Peyer's patch (tissue), 4 donors: ENCODE data around the gene ZNF32. TPM values are rescaled to one million over a fixed set of nuclear protein-coding genes. Genes with fewer than 3 reads are reported as not detected.

Experiments
- DNase-seq, 3 donors: peaks; one replicate each; pipeline ENCODE4 v3.0.0-alpha.2; 2017 to 2019
- H3K27ac ChIP-seq, 4 donors: fragments of 200-600 bp; sonication (generic); one replicate each; pipeline ENCODE4 v1.5.1; 2016 to 2019
- H3K27me3 ChIP-seq, 2 donors: fragments of 200-600 bp; sonication (generic); one replicate each; pipeline ENCODE4 v1.5.1; 2019
- H3K36me3 ChIP-seq, 3 donors: fragments of 200-600 bp; sonication (generic); one replicate each; pipeline ENCODE4 v1.5.1; 2016 to 2019
- H3K4me1 ChIP-seq, 4 donors: fragments of 200-600 bp; sonication (generic); one replicate each; pipeline ENCODE4 v1.5.1; 2016 to 2019
- H3K4me3 ChIP-seq, 4 donors: fragments of 200-600 bp; sonication (generic); 1 replicate in 3 of 4; 2 replicates in 1 of 4; pipeline ENCODE4 v1.5.1; 2016 to 2019; ENCODE audit warnings: mild to moderate bottlenecking in 1 of 4
- H3K9me3 ChIP-seq, 4 donors: fragments of 200-600 bp; sonication (generic); one replicate each; pipeline ENCODE4 v1.5.1; 2016 to 2019; ENCODE audit warnings: mild to moderate bottlenecking in 1 of 4
- CTCF ChIP-seq, 6 experiments: fragments of 450-650 bp in 4 of 6; fragments of 200-600 bp in 2 of 6; sonication (generic) in 1 of 6; IDR thresholded peaks; one replicate each; pipeline ENCODE4 v1.5.1; 2017 to 2019; ENCODE audit warnings: antibody characterized with exemption in 6 of 6, mild to moderate bottlenecking in 3 of 6, moderate library complexity in 1 of 6
- POLR2A ChIP-seq, 2 donors: fragments of 450-650 bp; IDR thresholded peaks; one replicate each; pipeline ENCODE4 v1.5.1; 2017; ENCODE audit warnings: antibody characterized with exemption in 2 of 2, mild to moderate bottlenecking in 2 of 2, moderate library complexity in 2 of 2
- total RNA-seq, 4 donors: library from RNA; depleted of rRNA; stranded (reverse); fragments of >200 nt; gene quantifications; one replicate each; pipeline ENCODE4 v1.1.0, GENCODE V29; 2016

Gene ZNF32
- total RNA-seq, 4 donors from 2014 or later: 19.3 to 51.2 (median 23.1) TPM

GRCh38 chr10:43689618-43689954, 40.9 kb upstream of the ZNF32 start:
- H3K4me1 ChIP-seq: peaks cover 0 to 15% (median 0%) of the 10 kb centered on the region in 4 donors
- DNase-seq: peak in 2 of 3 donors; percentile 69 to 70
- no peaks in the 10 kb centered on the region for H3K27me3 ChIP-seq
- no peaks in the 10 kb centered on the region for H3K36me3 ChIP-seq
- H3K27ac ChIP-seq: peak overlapping the region; percentile 60 to 76 (median 72)
- TF ChIP-seq POLR2A (IDR thresholded peaks at IDR 0.05): no peak
- no peak for TF ChIP-seq CTCF (IDR thresholded peaks at IDR 0.05)
- H3K4me3 ChIP-seq: peak overlapping the region; percentile 37 to 64 (median 53)
- H3K9me3 ChIP-seq: no peaks in the 10 kb centered on the region

DNA sequence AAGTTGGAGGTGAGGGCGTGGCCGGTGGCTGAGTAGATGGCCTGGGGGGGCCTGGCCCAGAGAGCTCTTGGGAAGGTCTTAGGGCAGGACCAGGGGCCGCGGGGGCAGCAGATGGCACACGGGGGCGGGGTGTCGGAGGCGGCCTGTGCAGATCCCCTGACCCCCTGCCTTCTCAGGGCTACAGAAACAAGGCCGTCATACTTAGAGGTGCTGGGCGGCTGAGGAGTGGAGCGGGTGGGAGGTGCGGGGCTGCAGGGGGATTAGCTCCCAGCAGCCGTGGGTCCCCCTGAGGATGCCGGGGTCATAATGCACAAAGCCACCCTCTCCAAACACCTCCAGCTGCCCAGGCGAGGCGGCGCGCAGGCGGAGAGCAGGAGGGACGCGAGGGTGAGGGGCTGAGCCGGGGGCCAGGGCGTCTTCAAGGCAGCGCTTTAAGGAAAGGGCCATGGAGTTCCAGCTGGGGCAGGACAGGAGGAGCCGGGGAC, 40.4 kb upstream of the ZNF32 start:
- no peaks in the 10 kb centered on the region for H3K36me3 ChIP-seq
- DNase-seq: peak in 1 of 3 donors; percentile 39
- TF ChIP-seq POLR2A (IDR thresholded peaks at IDR 0.05): no peak
- no peak for TF ChIP-seq CTCF (IDR thresholded peaks at IDR 0.05)
- no peaks in the 10 kb centered on the region for H3K27me3 ChIP-seq
- peaks cover 0 to 15% (median 0%) of the 10 kb centered on the region in 4 donors for H3K4me1 ChIP-seq
- H3K9me3 ChIP-seq: no peaks in the 10 kb centered on the region
- H3K4me3 ChIP-seq: peak overlapping the region; percentile 37 to 64 (median 53)
- peak overlapping the region in 1 of 4 donors; percentile 60 for H3K27ac ChIP-seq

GRCh38 chr10:43688348-43688892, 39.7 kb upstream of the ZNF32 start:
- Histone ChIP-seq H3K27ac (no peak overlapping the region), H3K4me1 (peaks cover 0 to 15% (median 0%) of the 10 kb centered on the region in 4 donors), H3K9me3 (no peaks in the 10 kb centered on the region), H3K4me3 (no peak overlapping the region), H3K36me3 (no peaks in the 10 kb centered on the region), H3K27me3 (no peaks in the 10 kb centered on the region)
- TF ChIP-seq CTCF (IDR thresholded peaks at IDR 0.05) (no peak), POLR2A (IDR thresholded peaks at IDR 0.05) (no peak)
- no peak for DNase-seq

- H3K9me3 ChIP-seq: no peaks in the 10 kb centered on the region
- peaks cover 0 to 15% (median 0%) of the 10 kb centered on the region in 4 donors for H3K4me1 ChIP-seq
- TF ChIP-seq POLR2A (IDR thresholded peaks at IDR 0.05): no peak
- TF ChIP-seq CTCF (IDR thresholded peaks at IDR 0.05): no peak
- H3K27me3 ChIP-seq: no peaks in the 10 kb centered on the region
- no peak overlapping the region for H3K4me3 ChIP-seq
- DNase-seq: no peak
- H3K36me3 ChIP-seq: no peaks in the 10 kb centered on the region
- H3K27ac ChIP-seq: no peak overlapping the region
Observed at GRCh38 chr10:43687373-43687772, 38.7 kb upstream of the ZNF32 start.

DNA sequence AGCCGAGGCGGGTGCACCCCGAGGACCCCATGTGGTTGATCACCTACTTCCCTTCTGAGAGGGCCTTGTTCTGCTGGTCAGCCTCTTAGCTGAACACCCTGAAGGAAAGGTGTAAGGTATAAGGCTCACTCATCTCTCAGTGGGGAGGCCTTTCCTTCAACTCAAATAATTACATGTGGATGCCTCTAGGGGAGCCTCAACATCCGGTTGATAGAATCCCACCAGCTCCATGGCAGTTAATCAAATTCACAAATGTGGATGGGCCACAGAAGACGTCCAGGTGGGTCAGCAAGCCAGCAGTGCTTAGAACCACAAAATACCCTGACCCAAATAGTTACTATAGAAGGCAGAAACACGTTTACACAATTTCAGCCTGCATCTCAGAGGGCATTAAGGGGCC, 37.7 kb upstream of the ZNF32 start:
- DNase-seq: no peak
- TF ChIP-seq CTCF (IDR thresholded peaks at IDR 0.05) (no peak), POLR2A (IDR thresholded peaks at IDR 0.05) (no peak)
- Histone ChIP-seq H3K9me3 (no peaks in the 10 kb centered on the region), H3K4me1 (peaks cover 0 to 15% (median 0%) of the 10 kb centered on the region in 4 donors), H3K4me3 (no peak overlapping the region), H3K27me3 (no peaks in the 10 kb centered on the region), H3K27ac (no peak overlapping the region), H3K36me3 (no peaks in the 10 kb centered on the region)
